Measurements from ENCODE around the gene AMD1. TPM values are rescaled to one million over a fixed set of nuclear protein-coding genes. Genes with fewer than 3 reads are reported as not detected.

Gene AMD1
- total RNA-seq, 1 donor from 2014 or later, result 58.2 TPM

- intact Hi-C loops (cut with DNase I), result no loop called here
- no peaks in the 10 kb centered on the region for H3K36me3 ChIP-seq
These were observed 20.7 kb upstream of the AMD1 start for GRCh38 chr6:110853754-110854477.

GRCh38 chr6:110856296-110856695 is 18.3 kb upstream of the AMD1 start:
- Histone ChIP-seq H3K36me3 (no peaks in the 10 kb centered on the region), H3K27ac (no peak overlapping the region), H3K4me3 (no peak overlapping the region), H3K9me3 (no peaks in the 10 kb centered on the region), H3K4me1 (no peaks in the 10 kb centered on the region), H3K27me3 (no peaks in the 10 kb centered on the region)
- intact Hi-C loops (cut with DNase I), result no loop called here
- DNase-seq (ENCODE audit: extremely low spot score in 2 of 2), result no peak
- no peak for TF ChIP-seq POLR2AphosphoS5 (IDR thresholded peaks at IDR 0.05; ENCODE audit: insufficient read depth in 1 of 2, low read depth in 1 of 2)
- TF ChIP-seq POLR2A (IDR thresholded peaks at IDR 0.05), result no peak
- TF ChIP-seq CTCF (IDR thresholded peaks at IDR 0.05), result no peak

More at GRCh38 chr6:110853754-110854477, 20.7 kb upstream of the AMD1 start:
- no peaks in the 10 kb centered on the region for H3K9me3 ChIP-seq
- DNase-seq (ENCODE audit: extremely low spot score in 2 of 2), result no peak
- no peak overlapping the region for H3K27ac ChIP-seq
- H3K27me3 ChIP-seq, result no peaks in the 10 kb centered on the region
- TF ChIP-seq POLR2AphosphoS5 (IDR thresholded peaks at IDR 0.05; ENCODE audit: insufficient read depth in 1 of 2, low read depth in 1 of 2) (peak in 1 of 2 donors; percentile 63), CTCF (IDR thresholded peaks at IDR 0.05) (no peak), POLR2A (IDR thresholded peaks at IDR 0.05) (no peak)
- H3K4me1 ChIP-seq, result no peaks in the 10 kb centered on the region
- H3K4me3 ChIP-seq, result no peak overlapping the region

DNA sequence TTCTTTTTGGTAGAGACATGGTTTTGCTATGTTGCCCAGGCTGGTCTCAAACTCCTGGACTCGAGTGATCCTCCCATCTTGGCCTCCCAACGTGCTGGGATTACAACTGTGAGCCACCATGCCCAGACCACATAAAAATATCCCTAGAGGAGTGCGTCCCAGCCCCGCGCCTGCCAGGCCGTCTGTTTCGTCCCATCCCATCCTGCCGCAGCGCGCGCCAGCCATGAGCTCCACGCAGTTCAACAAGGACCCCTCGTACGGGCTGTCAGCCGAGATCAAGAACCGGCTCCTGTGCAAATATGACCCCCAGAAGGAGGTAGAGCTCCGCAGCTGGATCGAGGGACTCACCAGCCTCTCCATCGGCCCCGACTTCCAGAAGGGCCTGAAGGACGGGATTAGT is 16.6 kb upstream of the AMD1 start:
- TF ChIP-seq POLR2A (IDR thresholded peaks at IDR 0.05) (no peak), CTCF (IDR thresholded peaks at IDR 0.05) (no peak), POLR2AphosphoS5 (IDR thresholded peaks at IDR 0.05; ENCODE audit: insufficient read depth in 1 of 2, low read depth in 1 of 2) (no peak)
- no peak for DNase-seq (ENCODE audit: extremely low spot score in 2 of 2)
- intact Hi-C loops (cut with DNase I), result no loop called here
- Histone ChIP-seq H3K27me3 (no peaks in the 10 kb centered on the region), H3K36me3 (no peaks in the 10 kb centered on the region), H3K4me3 (no peak overlapping the region), H3K4me1 (no peaks in the 10 kb centered on the region), H3K27ac (no peak overlapping the region), H3K9me3 (no peaks in the 10 kb centered on the region)

DNA sequence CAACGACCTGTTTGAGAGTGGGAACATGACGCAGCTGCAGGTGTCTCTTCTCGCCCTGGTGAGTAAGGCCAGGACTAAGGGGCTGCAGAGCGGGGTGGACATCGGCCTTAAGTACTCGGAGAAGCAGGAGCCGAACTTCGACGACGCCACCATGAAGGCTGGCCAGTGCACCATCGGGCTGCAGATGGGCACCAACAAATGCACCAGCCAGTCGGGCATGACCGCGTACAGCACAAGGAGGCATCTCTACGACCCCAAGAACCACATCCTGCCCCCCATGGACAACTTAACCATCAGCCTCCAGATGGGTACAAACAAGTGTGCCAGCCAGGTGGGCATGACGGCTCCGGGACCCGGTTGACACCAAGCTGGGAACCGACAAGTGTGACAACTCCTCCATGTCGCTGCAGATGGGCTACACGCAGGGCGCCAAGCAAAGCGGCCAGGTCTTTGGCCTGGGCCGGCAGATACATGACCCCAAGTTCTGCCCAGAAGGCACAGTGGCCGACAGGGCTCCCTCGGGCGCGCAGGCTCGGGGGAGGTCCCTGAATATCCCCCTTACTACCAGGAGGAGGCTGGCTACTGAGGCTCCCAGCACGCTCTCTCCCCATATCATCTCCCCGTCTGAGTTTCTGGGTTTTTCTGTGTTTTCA is 15.9 kb upstream of the AMD1 start:
- H3K9me3 ChIP-seq, result no peaks in the 10 kb centered on the region
- no peak overlapping the region for H3K4me3 ChIP-seq
- H3K27ac ChIP-seq, result no peak overlapping the region
- intact Hi-C loops (cut with DNase I), result no loop called here
- no peaks in the 10 kb centered on the region for H3K4me1 ChIP-seq
- TF ChIP-seq POLR2A (IDR thresholded peaks at IDR 0.05) (no peak), CTCF (IDR thresholded peaks at IDR 0.05) (no peak), POLR2AphosphoS5 (IDR thresholded peaks at IDR 0.05; ENCODE audit: insufficient read depth in 1 of 2, low read depth in 1 of 2) (no peak)
- no peaks in the 10 kb centered on the region for H3K36me3 ChIP-seq
- DNase-seq (ENCODE audit: extremely low spot score in 2 of 2), result no peak
- no peaks in the 10 kb centered on the region for H3K27me3 ChIP-seq

- Histone ChIP-seq H3K27ac (no peak overlapping the region), H3K4me3 (no peak overlapping the region), H3K27me3 (no peaks in the 10 kb centered on the region), H3K9me3 (no peaks in the 10 kb centered on the region), H3K4me1 (no peaks in the 10 kb centered on the region), H3K36me3 (no peaks in the 10 kb centered on the region)
- DNase-seq (ENCODE audit: extremely low spot score in 2 of 2), result no peak
- TF ChIP-seq CTCF (IDR thresholded peaks at IDR 0.05) (no peak), POLR2A (IDR thresholded peaks at IDR 0.05) (no peak), POLR2AphosphoS5 (IDR thresholded peaks at IDR 0.05; ENCODE audit: insufficient read depth in 1 of 2, low read depth in 1 of 2) (no peak)
- intact Hi-C loops (cut with DNase I), result no loop called here
These were observed 15.2 kb upstream of the AMD1 start for GRCh38 chr6:110859335-110859792.
